ENCODE data around the gene UMAD1.

- TF ChIP-seq CTCF (IDR thresholded peaks at IDR 0.05) (no peak), POLR2A (IDR thresholded peaks at IDR 0.05) (no peak)
These were observed 91.2 kb downstream of the UMAD1 start for GRCh38 chr7:7731732-7732131.
